Spleen (tissue), 11 donors: ENCODE data around the gene WDR64. TPM values are rescaled to one million over a fixed set of nuclear protein-coding genes. Genes with fewer than 3 reads are reported as not detected.
"Not testable (repeated sequence)": the region's sequence is repeated elsewhere in the genome, so short reads cannot be mapped to it uniquely, and the experiment has no call there.

Experiments
- DNase-seq: peaks from one replicate; pipeline ENCODE4 v3.0.0-alpha.2; 2020
- H3K27ac ChIP-seq, 8 donors: fragments of 200-600 bp; sonication (generic) in 7 of 8; 1 replicate in 4 of 8; 2 replicates in 4 of 8; pipeline versions ENCODE4 v1.5.0 to v1.8.0; 2016 to 2021; ENCODE audit warnings: inconsistent platforms in 4 of 8, mild to moderate bottlenecking in 4 of 8, moderate library complexity in 1 of 8
- H3K27me3 ChIP-seq, 7 donors: fragments of 200-600 bp; sonication (generic) in 6 of 7; replicated peaks in 1 of 7; 1 replicate in 4 of 7; 2 replicates in 3 of 7; pipeline versions ENCODE4 v1.5.0 to v1.8.0; 2016 to 2021; ENCODE audit warnings: inconsistent platforms in 3 of 7, mild to moderate bottlenecking in 1 of 7
- H3K36me3 ChIP-seq, 6 donors: fragments of 200-600 bp; sonication (generic) in 5 of 6; 1 replicate in 4 of 6; 2 replicates in 2 of 6; pipeline versions ENCODE4 v1.5.0 to v1.8.0; 2016 to 2021; ENCODE audit warnings: inconsistent platforms in 2 of 6
- H3K4me1 ChIP-seq, 6 donors: fragments of 200-600 bp; sonication (generic) in 5 of 6; 1 replicate in 3 of 6; 2 replicates in 3 of 6; pipeline versions ENCODE4 v1.5.0 to v1.8.0; 2016 to 2021; ENCODE audit warnings: inconsistent platforms in 3 of 6
- H3K4me3 ChIP-seq, 8 donors: fragments of 200-600 bp; sonication (generic) in 7 of 8; 1 replicate in 4 of 8; 2 replicates in 4 of 8; pipeline versions ENCODE4 v1.5.0 to v1.8.0; 2016 to 2021; ENCODE audit warnings: inconsistent platforms in 4 of 8, mild to moderate bottlenecking in 4 of 8, moderate library complexity in 2 of 8
- H3K9me3 ChIP-seq, 8 donors: fragments of 200-600 bp; sonication (generic) in 7 of 8; 1 replicate in 4 of 8; 2 replicates in 4 of 8; pipeline versions ENCODE4 v1.5.0 to v1.8.0; 2016 to 2021; ENCODE audit warnings: inconsistent platforms in 4 of 8
- POLR2A ChIP-seq, 3 donors: fragments of 450-650 bp; IDR thresholded peaks; one replicate each; pipeline ENCODE4 v1.5.1; 2017; ENCODE audit warnings: antibody characterized with exemption in 3 of 3, mild to moderate bottlenecking in 1 of 3
- POLR2AphosphoS5 ChIP-seq, 3 donors: sonication (generic); formaldehyde crosslinking; IDR thresholded peaks; one replicate each; pipeline ENCODE4 v1.5.1; 2017; ENCODE audit warnings: antibody characterized with exemption in 3 of 3
- WGBS, 5 donors: extraction: QIAGEN DNeasy Blood & Tissue Kit in 3 of 5; methylation state at CpG; one replicate each; pipeline versions ENCODE4 v1.1.5 to v1.1.7; 2013 to 2018; 5-methylcytosine and 5-hydroxymethylcytosine counted together
- intact Hi-C: fragments of 100-400 bp; cut with DNase I; formaldehyde crosslinking; loops from one replicate; pipeline ENCODE4 v1.15.0; 2023; ENCODE audit warnings: low total_unique reads
- polyA plus RNA-seq, 3 donors: library from polyadenylated mRNA; stranded (reverse); fragments of 200-250 nt; gene quantifications; one replicate each; pipeline ENCODE4 v1.2.1, GENCODE V29; 2013
- total RNA-seq, 7 donors: library from RNA; depleted of rRNA in 3 of 7; stranded (reverse); fragments of >200 nt in 3 of 7; fragmentation: NEBNext Ultra II Directional in 4 of 7; extraction: Animal tissue kit (Norgen Biotek cat#: 25700) in 4 of 7; gene quantifications; one replicate each; pipeline versions ENCODE4 v1.1.0 to v1.2.1, GENCODE V29; 2016 to 2021
- TF ChIP-seq, protein P1 (sequence below), 11 experiments: fragments of 200-600 bp in 7 of 11; fragments of 450-650 bp in 4 of 11; sonication (generic) in 4 of 11; IDR thresholded peaks in 8 of 11; conservative IDR thresholded peaks in 3 of 11; 1 replicate in 7 of 11; 2 replicates in 4 of 11; pipeline versions ENCODE4 v1.4.0 to v1.8.0; 2016 to 2021; ENCODE audit warnings: antibody characterized with exemption in 11 of 11, inconsistent platforms in 4 of 11, mild to moderate bottlenecking in 1 of 11
- donor health status: healthy with polysubstance abuse.
- donor health status: DM: no; HTN: no; CAD: no; lungs with moderate emphysema.
- donor health status: DM: no; HTN: no; CAD: no.
- donor health status: Bipolar disorder and iron deficiency.
- donor health status: healthy.
- donor health status: DM: no; HTN: no; CAD: no.
- donor health status: DM: yes; HTN: yes; CAD: no.

The WDR64 gene
- total and polyA plus RNA-seq, 10 donors: 0.03 to 0.55 (median 0.26) TPM; not detected in 3

DNA sequence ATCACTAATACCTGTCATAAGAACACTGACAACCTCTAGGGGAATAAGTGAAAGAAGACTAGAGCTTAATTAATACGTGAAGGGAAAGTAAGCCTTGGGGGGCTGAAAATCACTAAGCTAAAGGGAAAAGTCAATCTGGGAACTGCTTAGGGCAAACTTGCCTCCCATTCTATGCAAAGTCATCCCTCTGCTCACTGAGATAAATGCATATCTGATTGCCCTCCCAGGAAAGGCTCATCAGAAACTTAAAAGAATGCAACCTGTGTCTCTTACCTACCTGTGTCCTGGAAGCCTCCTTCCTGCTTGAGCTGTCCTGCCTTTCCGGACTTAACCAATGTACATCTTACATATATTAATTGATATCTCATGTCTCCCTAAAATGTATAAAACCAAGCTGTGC lies 81.8 kb downstream of the WDR64 start:
- WGBS, 5 donors: 82 to 95% (median 90%) methylated on average over 2 of the region's 2 CpGs
- Histone ChIP-seq H3K9me3 (no peaks in the 10 kb centered on the region), H3K4me1 (no peaks in the 10 kb centered on the region), H3K36me3 (no peaks in the 10 kb centered on the region), H3K27ac (no peak overlapping the region), H3K27me3 (no peaks in the 10 kb centered on the region), H3K4me3 (no peak overlapping the region)
- no peak for DNase-seq
- intact Hi-C loops: no loop called here
- no peak for TF ChIP-seq POLR2AphosphoS5 (IDR thresholded peaks at IDR 0.05)
- no peak for TF ChIP-seq POLR2A (IDR thresholded peaks at IDR 0.05)
- TF ChIP-seq, protein P1, sequence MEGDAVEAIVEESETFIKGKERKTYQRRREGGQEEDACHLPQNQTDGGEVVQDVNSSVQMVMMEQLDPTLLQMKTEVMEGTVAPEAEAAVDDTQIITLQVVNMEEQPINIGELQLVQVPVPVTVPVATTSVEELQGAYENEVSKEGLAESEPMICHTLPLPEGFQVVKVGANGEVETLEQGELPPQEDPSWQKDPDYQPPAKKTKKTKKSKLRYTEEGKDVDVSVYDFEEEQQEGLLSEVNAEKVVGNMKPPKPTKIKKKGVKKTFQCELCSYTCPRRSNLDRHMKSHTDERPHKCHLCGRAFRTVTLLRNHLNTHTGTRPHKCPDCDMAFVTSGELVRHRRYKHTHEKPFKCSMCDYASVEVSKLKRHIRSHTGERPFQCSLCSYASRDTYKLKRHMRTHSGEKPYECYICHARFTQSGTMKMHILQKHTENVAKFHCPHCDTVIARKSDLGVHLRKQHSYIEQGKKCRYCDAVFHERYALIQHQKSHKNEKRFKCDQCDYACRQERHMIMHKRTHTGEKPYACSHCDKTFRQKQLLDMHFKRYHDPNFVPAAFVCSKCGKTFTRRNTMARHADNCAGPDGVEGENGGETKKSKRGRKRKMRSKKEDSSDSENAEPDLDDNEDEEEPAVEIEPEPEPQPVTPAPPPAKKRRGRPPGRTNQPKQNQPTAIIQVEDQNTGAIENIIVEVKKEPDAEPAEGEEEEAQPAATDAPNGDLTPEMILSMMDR (IDR thresholded peaks at IDR 0.05 in 8 of 11, conservative IDR thresholded peaks at IDR 0.05 in 3 of 11): no peak

DNA sequence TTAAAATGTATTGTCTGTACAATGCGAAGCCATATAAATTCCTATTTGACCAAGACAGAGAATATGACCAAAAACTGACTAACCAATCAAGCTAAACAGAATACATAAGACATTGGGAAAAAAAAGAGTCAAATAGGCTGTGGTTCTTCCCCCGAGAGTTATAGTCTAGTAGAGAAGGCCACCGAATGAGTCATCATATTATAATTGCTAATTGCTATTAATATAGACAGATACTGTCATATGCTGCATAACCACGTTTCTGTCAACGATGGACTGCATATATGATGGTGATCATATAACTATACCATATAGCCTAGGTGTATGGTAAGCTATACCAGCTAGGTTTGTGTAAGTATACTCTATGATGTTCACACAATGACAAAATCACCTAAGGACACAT lies 82.5 kb downstream of the WDR64 start:
- intact Hi-C loops: no loop called here
- Histone ChIP-seq H3K36me3 (no peaks in the 10 kb centered on the region), H3K4me3 (no peak overlapping the region), H3K27me3 (no peaks in the 10 kb centered on the region), H3K27ac (no peak overlapping the region), H3K9me3 (no peaks in the 10 kb centered on the region), H3K4me1 (no peaks in the 10 kb centered on the region)
- WGBS, 5 donors: 65 to 83% (median 73%) methylated on average over 5 of the region's 5 CpGs
- DNase-seq: no peak
- TF ChIP-seq, protein P1 (IDR thresholded peaks at IDR 0.05 in 8 of 11, conservative IDR thresholded peaks at IDR 0.05 in 3 of 11): no peak
- TF ChIP-seq POLR2AphosphoS5 (IDR thresholded peaks at IDR 0.05) (no peak), POLR2A (IDR thresholded peaks at IDR 0.05) (no peak)

DNA sequence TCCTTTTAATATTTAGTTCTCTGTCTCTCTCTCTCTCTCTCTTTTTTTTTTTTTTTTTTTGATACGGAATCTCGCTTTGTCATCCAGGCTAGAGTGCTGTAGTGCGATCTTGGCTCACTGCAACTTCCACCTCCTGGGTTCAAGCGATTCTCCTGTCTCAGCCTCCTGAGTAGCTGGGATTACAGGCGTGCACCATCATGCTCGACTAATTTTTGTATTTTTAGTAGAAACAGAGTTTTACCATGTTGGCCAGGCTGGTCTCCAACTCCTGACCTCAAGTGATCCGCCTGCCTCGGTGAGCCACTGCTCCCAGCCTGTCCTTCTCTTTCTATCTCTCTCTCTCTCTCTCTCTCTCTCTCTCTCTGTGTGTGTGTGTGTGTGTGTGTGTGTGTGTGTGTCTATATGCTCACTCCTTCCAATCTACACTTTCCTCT lies 83.4 kb downstream of the WDR64 start:
- H3K4me1 ChIP-seq, H3K9me3 ChIP-seq, H3K36me3 ChIP-seq, DNase-seq, H3K4me3 ChIP-seq, H3K27ac ChIP-seq, H3K27me3 ChIP-seq, intact Hi-C loops: not testable (repeated sequence)
- 76 to 89% (median 81%) methylated on average over 8 of the region's 8 CpGs for WGBS, 5 donors

DNA sequence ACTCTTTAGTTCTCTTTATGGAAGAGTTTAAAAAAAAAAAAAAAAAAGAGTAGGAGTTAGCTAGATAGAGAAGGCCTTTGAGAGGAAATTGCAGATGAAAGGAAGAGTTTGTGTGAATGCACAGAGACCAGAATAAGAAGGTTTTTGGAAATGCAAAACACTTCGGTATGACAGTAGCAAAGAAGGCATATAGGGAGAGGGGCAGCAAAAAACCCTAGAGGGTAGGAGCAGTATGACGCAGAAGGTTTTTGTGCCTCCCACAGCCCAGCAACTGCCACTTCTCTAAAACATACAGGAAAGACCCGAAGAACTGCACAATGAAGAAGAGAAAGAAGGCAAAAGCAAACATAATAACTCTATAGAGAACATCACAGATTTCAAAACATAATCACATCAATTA lies 84.3 kb downstream of the WDR64 start:
- DNase-seq: no peak
- TF ChIP-seq POLR2A (IDR thresholded peaks at IDR 0.05): no peak
- TF ChIP-seq, protein P1 (IDR thresholded peaks at IDR 0.05 in 8 of 11, conservative IDR thresholded peaks at IDR 0.05 in 3 of 11): no peak
- TF ChIP-seq POLR2AphosphoS5 (IDR thresholded peaks at IDR 0.05): no peak
- Histone ChIP-seq H3K9me3 (no peaks in the 10 kb centered on the region), H3K4me1 (no peaks in the 10 kb centered on the region), H3K27me3 (no peaks in the 10 kb centered on the region), H3K4me3 (no peak overlapping the region), H3K27ac (no peak overlapping the region), H3K36me3 (no peaks in the 10 kb centered on the region)
- intact Hi-C loops: no loop called here
- WGBS, 5 donors: 68 to 77% (median 72%) methylated on average over 3 of the region's 3 CpGs
